GM19238 (cell line): ENCODE results near the gene UMODL1.

Experiments
- DNase-seq: peaks from one replicate; pipeline ENCODE4 v3.0.0; 2011; ENCODE audit warnings: low spot score; ENCODE audit not compliant: insufficient read length

Gene UMODL1, protein sequence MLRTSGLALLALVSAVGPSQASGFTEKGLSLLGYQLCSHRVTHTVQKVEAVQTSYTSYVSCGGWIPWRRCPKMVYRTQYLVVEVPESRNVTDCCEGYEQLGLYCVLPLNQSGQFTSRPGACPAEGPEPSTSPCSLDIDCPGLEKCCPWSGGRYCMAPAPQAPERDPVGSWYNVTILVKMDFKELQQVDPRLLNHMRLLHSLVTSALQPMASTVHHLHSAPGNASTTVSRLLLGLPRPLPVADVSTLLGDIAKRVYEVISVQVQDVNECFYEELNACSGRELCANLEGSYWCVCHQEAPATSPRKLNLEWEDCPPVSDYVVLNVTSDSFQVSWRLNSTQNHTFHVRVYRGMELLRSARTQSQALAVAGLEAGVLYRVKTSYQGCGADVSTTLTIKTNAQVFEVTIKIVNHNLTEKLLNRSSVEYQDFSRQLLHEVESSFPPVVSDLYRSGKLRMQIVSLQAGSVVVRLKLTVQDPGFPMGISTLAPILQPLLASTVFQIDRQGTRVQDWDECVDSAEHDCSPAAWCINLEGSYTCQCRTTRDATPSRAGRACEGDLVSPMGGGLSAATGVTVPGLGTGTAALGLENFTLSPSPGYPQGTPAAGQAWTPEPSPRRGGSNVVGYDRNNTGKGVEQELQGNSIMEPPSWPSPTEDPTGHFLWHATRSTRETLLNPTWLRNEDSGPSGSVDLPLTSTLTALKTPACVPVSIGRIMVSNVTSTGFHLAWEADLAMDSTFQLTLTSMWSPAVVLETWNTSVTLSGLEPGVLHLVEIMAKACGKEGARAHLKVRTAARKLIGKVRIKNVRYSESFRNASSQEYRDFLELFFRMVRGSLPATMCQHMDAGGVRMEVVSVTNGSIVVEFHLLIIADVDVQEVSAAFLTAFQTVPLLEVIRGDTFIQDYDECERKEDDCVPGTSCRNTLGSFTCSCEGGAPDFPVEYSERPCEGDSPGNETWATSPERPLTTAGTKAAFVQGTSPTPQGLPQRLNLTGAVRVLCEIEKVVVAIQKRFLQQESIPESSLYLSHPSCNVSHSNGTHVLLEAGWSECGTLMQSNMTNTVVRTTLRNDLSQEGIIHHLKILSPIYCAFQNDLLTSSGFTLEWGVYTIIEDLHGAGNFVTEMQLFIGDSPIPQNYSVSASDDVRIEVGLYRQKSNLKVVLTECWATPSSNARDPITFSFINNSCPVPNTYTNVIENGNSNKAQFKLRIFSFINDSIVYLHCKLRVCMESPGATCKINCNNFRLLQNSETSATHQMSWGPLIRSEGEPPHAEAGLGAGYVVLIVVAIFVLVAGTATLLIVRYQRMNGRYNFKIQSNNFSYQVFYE

DNA sequence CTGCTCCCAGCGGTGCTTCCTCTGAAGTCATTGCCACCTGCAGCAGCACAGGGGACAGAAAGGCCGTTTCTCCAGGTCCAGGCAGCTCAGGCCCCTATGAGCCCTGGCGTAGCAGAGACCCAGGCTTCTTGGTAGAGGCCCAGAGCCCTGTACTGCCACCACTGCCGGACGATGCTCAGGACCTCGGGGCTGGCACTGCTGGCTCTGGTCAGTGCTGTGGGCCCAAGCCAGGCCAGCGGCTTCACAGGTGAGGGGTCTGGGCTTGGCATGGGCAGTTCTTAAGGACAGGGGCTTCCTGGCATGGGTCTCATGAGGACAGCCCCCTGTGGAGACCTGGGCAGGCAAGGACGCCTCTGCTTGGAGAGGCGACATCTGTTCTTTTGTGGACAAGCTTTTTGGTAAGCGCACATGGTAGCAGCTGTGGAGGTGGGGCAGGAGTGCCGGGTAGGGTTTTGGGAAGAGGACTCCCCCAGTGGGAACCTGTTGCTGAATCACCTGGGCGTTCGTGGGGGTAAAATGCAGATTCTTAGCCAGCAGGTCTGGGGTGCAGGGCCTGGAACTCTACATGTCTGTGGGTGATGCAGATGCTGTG is at the start of gene UMODL1:
Gene UMODL1 (plus strand): TSS at position 172 of the 592 bp plus-strand sequence. CDS start 0 bp downstream, at position 172.
- no peak for DNase-seq

DNA sequence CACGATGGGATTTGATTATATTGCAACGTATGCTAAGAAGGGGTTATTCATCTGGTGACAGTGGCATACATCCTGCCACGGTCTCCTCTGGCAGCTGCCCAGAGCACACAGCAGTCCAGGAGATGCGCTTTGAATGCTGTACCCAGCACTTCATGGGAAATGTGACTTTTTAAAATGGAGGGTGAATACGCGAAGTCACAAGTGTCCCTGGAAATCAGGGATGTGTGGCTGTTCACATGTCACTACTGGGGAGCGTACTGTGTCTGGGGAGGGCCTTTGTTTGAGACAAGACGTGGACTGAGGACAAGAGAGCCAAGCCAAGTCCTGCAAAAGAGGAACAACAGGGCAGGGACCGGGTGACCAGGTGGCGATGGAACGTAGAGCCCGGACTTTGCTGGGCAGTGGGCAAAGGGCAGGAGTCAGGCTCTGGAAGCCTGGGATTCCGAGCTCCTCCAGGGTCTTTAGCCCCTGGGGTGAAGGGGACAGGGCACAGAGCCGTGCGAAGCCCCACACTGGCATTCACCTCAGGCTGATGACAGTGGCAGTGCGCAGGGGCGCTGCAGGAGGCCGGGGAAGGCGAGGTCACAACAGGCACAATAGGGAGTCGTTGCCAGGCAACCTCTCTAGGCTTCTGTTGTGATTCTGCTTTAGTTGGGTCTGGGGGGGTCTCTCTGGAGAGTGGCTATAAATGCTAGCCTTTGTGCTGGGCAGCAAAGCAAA is 49.6 kb upstream of the UMODL1 start:
- no peak for DNase-seq

DNA sequence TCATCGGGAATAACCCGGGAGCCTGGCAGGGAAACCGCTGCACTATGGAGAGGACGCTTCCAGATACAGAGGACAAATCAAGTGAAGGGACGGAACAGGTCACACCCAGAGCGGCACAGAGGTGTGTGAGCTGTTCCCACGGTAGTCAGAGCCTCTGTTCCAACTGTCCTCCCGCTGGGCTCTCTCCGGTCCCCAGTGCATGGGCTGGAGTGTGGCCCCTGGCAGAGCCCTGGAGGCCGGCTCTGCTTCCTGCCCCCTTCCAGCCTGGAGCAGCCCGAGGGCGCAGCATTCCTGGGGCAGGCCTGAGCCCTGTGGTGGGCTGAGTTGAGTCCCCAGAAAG is 49.1 kb upstream of the UMODL1 start:
- DNase-seq, result no peak

DNA sequence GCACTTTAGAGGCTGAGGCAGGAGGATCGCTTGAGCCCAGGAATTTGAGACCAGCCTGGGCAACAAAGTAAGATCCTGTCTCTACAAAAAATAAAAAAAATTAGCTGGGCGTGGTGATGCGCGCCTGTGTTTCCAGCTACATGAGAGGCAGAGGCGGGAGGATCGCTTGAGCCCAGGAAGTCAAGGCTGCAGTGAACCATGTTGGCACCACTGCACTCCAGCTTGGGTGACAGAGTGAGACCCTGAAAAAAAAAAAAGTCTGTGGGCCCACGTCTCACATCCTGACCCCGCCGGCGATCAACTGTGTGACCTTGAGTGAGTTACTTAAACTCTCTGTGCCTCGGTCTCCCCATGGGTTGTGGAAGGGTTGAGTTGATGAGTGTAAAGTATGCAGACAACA is 48.2 kb upstream of the UMODL1 start:
- DNase-seq, result no peak

DNA sequence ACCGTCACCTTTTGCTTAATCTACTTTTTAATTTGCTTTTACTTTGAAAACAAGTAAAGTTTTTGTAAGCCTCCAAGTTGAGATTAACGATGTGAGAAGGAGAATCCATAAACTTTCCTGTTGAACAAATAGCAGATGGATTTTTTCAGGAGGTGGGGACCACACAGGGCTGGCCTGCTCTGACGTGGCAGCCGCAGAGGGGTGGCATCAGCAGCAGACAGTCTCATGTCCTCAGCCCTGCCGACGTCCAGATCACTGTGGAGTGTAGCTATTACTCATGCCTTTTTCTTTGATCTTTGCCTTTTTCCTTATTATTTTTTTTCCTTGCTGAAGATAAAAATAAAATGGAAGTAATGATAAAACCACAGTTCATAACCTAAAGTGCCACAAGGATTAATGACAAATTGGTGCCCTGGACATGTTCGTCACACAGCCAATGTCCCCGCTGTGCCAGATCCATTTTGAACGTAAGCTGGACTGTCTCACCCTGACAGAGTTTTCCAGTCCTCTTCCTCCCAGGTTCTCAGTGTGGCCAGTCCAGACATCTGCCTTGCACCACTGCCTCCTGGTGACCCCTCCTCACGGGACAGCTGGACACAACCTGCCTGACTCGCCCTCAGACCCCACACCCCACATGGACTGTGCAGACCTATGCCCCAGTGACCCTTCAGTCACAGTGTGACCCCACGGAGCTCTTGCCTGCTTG is 45.6 kb upstream of the UMODL1 start:
- no peak for DNase-seq

DNA sequence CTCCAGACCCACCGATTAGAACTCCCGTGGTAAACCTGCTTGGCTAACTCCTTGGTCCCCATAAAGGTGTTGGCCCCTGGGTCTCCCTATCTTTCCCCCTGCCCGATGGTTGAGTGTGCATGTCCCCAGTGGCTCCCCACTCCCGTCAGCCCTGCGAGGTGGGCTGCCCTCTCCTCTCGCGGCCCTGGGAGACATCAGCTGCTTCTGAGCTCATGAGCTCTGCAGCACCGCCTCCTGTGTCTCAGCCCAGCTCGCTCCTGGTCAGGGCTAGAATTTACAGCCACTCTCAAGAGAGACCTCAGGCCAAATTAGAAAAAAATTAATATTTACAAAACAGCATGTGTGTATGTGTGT is 45.1 kb upstream of the UMODL1 start:
- DNase-seq, result no peak

DNA sequence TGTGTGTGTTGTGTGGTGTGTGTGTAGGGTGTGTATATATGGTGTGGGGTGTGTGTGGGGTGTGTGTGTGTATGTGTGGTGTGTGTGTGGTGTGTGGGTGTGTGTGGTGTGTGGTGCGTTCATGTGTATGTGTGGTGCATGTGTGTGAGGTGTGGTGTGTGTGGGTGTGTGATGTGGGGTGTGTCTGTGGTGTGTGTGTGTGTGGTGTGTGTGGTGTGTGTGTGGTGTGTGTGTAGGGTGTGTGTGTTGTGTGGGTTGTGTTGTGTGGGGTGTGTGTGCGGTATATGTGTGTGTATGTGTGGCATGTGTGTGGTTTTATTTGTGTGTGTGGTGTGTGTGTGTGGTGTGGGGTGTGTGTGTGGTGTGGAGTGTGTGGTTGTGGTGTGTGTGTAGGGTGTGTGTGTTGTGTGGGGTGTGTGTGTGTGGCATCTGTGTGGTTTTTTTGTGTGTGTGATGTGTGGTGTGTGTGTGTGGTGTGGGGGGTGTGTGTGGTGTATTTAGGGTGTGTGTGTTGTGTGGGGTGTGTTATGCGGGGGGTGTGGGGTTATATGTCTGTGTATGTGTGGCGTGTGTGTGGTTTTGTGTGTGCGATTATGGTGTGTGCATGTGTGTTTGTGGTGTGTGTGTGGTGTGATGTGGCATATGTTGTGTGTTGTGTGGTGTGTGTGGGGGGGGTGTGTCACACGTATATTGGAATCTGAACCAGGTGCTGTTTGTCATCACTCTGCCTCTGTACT is 43.9 kb upstream of the UMODL1 start:
- DNase-seq, result no peak

DNA sequence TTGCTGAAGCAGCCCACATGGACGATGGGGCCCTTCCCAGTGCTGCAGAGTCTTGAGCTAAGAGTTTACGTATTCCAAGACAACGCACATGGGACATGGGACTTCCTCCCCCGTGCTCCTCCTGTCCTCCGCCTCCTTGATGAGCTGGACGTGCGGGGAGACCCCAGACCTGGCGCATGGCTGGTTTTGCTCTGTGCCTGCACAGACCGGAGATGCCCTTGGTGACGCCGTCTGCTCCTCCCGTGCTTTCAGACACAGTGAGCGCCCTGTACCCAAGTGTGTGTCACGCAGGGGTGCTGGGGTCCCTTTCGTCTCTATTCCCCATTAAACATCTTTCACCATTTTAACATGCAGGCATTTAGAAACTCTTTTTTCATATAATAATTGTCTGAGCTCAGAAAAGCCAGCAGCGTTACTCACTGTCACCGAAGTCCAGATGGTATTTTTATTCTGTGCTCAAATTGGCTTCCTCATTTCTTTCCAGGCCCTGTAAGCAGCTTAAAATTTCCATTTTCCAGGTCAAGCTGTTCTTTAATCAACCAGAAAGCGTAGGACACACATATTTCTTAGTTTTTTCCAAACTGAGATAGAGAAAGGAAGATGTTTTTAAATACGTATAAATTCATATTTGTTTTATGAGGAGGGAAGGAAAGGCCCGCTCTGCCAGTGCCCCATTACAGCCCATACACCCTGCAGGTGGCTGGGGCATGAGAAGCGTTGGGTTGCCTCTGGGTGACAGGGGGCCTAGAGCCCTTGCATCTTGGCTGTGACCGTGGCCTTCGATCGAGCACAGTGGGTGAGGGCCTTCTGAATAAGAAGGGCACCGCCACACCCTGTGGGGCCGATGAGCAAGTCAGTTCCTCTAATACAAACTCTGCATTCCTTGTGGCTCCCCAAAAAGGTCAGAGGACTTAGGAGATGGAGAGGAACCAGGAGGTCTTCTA is 43.0 kb upstream of the UMODL1 start:
- no peak for DNase-seq

DNA sequence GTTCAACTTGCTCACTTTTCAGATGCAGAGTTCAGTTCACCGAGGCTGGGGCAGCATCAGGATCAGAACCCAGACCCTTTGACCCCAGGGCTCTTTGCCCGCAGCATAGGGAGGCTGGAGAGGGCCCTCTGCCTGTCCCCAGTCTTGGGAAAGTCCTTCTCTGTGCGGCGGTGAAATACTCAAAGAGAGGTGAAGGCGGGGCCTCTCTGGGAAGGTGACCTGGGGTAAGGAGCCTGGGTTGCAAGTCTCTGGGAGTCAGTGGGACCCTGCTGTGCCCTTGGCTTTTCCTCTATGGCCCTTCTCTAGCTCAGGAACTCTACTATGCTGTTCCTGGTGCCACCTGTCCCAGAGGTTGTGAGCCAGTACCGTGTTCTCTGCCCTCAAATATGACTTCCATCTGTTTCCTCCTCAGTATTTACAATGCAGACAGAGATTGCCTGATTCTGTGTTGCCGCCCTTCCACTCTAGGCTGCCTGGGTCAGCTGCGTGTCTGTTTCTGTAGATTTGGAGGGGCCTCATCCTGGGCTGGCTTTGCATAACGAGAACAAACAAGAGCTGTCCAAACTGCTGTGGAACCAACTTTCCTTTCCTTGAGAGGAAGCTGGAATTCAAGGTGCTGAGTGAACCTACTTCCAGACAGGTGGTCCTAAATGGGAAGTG is 42.2 kb upstream of the UMODL1 start:
- DNase-seq, result no peak

DNA sequence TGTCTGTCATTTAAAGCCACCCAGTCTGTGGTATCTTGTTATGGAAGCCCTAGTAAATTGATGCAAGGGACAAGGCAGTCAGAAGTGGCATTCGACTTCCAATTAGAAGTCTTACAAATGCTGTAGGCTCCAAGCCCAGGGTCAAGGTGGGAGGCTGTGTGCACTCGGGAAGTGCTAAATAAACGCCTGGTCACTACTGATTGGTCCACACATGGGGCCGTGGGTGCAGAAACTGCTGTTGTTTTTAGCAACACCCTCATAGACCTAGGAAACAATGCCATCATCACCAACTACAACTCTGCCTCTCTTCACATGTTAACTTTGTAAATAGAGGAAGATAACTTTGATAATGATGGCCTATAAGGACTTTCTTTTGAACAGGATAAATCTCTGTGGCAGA is 40.8 kb upstream of the UMODL1 start:
- no peak for DNase-seq

DNA sequence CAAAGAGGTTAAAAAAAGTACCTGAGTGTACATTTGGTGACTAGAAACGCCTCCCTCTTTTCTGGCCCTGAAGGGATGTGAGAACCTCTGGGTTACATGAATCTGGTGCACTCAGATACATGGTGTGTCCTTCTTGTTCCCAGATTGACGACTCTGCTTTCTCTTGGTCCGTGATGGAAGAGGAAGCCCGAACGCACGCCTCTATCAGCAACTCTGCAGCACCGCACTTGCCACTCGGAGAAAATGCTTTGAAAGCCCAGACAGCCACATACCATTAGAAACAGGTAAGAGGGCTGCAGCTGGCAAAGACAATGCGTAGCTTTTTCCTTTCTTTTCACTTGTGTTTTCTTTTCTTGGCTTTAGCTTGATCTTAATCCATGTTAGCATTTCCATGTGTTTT is 39.9 kb upstream of the UMODL1 start:
- no peak for DNase-seq

DNA sequence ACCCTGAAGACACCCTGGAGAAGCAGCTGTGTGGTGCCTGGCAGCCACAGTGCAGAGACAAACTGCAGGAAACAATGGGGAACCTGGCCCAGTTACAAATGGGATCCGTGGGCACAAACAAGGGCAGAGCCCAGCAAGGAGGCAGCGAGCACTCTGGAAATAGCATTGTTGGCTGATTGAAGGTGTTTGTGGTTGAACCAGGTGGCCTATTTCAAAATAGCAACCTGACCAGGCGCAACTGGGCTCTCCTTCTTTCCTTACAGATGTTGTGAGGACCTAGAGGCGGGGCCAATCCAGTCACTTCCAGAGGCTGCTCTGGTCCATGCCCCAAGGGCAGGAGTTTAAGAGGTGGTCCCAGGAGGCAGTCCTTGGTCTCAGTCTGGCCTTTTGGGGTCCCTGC is 39.3 kb upstream of the UMODL1 start:
- no peak for DNase-seq

DNA sequence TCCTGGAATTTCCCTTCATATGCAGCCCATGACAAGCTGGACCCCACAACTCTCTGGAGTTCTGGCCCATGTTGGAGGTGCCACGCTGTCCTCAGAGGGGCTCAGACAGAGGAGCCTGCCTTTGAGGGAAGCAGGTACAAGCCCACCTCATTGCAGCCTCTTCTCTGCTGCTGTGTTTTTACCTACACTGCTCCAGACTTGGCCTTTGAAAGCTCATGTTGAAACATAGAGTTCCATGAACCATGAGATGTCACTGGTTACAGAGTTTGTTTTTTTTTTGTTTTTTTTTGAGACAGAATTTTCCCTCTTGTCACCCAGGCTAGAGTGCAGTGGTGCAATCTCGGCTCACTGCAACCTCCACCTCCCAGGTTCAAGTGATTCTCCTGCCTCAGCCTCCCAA is 38.9 kb upstream of the UMODL1 start:
- no peak for DNase-seq

DNA sequence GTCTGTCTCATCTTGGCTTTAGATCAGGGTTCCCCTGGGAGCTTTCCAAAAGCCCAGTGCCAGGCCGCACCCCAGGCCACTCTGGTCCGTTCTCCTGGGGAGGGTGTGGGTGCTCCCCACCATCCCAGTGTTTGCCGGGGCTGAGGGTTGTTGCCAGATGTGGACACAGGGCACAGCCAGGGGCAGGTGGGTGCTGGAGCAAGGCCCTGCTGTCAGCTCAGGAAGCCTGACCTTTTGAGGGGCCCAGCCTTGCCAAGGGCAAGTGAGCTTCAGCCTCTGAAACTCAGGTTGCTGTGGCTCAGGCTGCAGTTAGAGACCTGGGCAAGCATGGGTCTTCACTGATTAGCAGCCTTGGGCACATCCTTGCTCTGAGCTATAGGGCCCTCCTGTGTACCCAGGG is 38.1 kb upstream of the UMODL1 start:
- DNase-seq, result no peak

DNA sequence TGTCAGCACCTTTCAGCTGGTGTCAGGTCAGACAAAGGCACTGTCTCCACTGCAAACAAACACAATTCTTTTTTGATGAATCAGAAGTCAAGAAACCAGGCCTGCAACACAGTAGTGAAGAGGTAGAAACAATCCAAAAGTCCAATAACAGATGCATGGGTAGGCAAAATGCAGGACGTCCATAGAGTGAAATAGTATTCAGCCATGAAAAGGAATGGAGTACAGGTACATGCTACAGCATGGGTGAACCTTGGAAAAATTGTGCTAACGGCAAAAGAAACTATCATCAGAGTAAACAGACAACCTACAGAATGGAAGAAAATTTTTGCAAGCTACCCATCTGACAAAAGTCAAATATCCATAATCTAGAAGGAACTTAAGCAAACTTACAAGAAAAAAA is 34.8 kb upstream of the UMODL1 start:
- no peak for DNase-seq

DNA sequence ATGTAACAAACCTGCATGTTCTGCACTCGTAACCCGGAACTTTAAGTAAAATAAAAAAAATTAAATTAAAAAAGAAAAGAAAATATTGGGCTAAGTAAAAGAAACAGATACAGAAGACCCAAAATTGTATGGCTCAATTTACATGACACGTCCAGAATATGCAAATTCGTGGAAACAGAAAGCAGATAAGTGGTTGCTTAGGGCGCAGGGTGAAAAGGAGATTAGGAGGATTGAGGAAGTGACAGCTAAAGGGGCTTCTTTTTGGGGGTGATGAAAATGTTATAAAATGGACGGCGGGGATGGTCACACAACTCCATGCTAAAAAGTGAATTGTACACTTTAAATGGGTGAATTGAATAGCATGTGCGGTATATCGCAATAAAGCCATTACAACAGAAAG is 33.6 kb upstream of the UMODL1 start:
- no peak for DNase-seq

DNA sequence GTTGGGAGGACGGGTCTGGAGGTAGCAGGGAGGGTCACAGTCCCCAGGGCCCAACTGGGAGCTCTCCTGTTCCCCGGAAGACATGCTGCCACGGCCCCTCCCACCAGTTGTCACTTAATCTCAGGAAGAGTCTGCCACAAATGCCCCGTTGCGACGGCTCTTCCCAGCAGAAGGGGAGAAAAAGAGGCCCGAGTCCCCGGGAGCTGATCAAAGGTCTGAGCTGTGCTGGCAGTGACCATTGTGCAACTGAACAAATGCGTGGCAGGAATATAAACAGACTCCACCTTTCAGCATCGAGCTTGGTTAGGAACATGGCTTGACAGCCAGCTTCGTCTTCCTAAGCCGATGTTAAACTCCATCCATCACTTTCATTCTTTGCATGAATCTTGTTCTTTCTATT is 33.2 kb upstream of the UMODL1 start:
- no peak for DNase-seq

DNA sequence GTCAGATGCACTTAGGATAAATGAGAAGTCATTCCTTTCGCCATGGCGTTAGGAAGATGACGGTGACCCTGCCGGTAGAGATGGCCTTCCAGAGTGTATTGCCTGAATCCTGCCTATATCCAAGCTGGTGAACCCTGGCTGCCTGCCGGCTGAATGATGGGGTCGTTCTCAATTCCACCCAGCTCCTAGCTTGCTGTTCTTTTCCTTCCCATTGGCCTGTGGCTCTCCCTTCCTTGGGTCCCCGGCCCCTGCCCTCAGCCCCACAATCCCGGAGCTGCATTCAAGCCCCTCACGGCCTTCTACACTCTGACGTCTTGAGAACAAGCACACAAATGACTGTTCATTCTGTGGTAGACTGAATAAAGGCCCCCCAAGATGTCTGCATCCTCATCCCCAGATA is 32.7 kb upstream of the UMODL1 start:
- no peak for DNase-seq
